ENCODE results near the gene GARNL3. TPM values are rescaled to one million over a fixed set of nuclear protein-coding genes. Genes with fewer than 3 reads are reported as not detected.

Gene GARNL3
- total RNA-seq, 1 donor from 2014 or later = 162 TPM

- no peaks in the 10 kb centered on the region for H3K36me3 ChIP-seq
- no peak overlapping the region for H3K4me3 ChIP-seq
- H3K27ac ChIP-seq = peak overlapping the region; percentile 38 to 74
- no peaks in the 10 kb centered on the region for H3K27me3 ChIP-seq
- TF ChIP-seq CTCF (IDR thresholded peaks at IDR 0.05) = no peak
- intact Hi-C loops (cut with DNase I) = no loop called here
- H3K4me1 ChIP-seq = peaks cover 0 to 17% of the 10 kb centered on the region in 2 donors
- no peaks in the 10 kb centered on the region for H3K9me3 ChIP-seq
- no peak for DNase-seq (ENCODE audit: low spot score in 2 of 2)
These were observed 14.7 kb upstream of the GARNL3 start for GRCh38 chr9:127249877-127250276.

- intact Hi-C loops (cut with DNase I) = no loop called here
- Histone ChIP-seq H3K4me1 (peaks cover 0 to 13% of the 10 kb centered on the region in 2 donors), H3K27me3 (no peaks in the 10 kb centered on the region), H3K9me3 (no peaks in the 10 kb centered on the region), H3K36me3 (no peaks in the 10 kb centered on the region), H3K27ac (peak overlapping the region; percentile 38 to 74), H3K4me3 (no peak overlapping the region)
- TF ChIP-seq CTCF (IDR thresholded peaks at IDR 0.05) = no peak
- no peak for DNase-seq (ENCODE audit: low spot score in 2 of 2)
These were observed 13.6 kb upstream of the GARNL3 start for GRCh38 chr9:127250896-127251391.

- no peaks in the 10 kb centered on the region for H3K36me3 ChIP-seq
- TF ChIP-seq CTCF (IDR thresholded peaks at IDR 0.05) = no peak
These were observed 11.9 kb upstream of the GARNL3 start for GRCh38 chr9:127252410-127253318.

GRCh38 chr9:127253446-127253845, 11.1 kb upstream of the GARNL3 start:
- Histone ChIP-seq H3K27ac (no peak overlapping the region), H3K4me1 (peaks cover 0 to 18% of the 10 kb centered on the region in 2 donors), H3K9me3 (no peaks in the 10 kb centered on the region), H3K36me3 (no peaks in the 10 kb centered on the region), H3K4me3 (no peak overlapping the region), H3K27me3 (no peaks in the 10 kb centered on the region)
- TF ChIP-seq CTCF (IDR thresholded peaks at IDR 0.05) = no peak
- DNase-seq (ENCODE audit: low spot score in 2 of 2) = no peak
- intact Hi-C loops (cut with DNase I) = no loop called here

More at GRCh38 chr9:127252410-127253318, 11.9 kb upstream of the GARNL3 start:
- Histone ChIP-seq H3K27ac (no peak overlapping the region), H3K9me3 (no peaks in the 10 kb centered on the region), H3K27me3 (no peaks in the 10 kb centered on the region), H3K4me1 (peaks cover 0 to 15% of the 10 kb centered on the region in 2 donors), H3K4me3 (no peak overlapping the region)
- DNase-seq (ENCODE audit: low spot score in 2 of 2) = no peak
- intact Hi-C loops (cut with DNase I) = no loop called here

- Histone ChIP-seq H3K4me3 (no peak overlapping the region), H3K4me1 (peaks cover 10 to 34% of the 10 kb centered on the region in 2 donors), H3K36me3 (no peaks in the 10 kb centered on the region), H3K27ac (no peak overlapping the region), H3K27me3 (no peaks in the 10 kb centered on the region), H3K9me3 (no peaks in the 10 kb centered on the region)
- no peak for TF ChIP-seq CTCF (IDR thresholded peaks at IDR 0.05)
- no peak for DNase-seq (ENCODE audit: low spot score in 2 of 2)
- intact Hi-C loops (cut with DNase I) = loop anchor here (5.0 kb wide), 1 partner anchor 52 kb away; no protein-coding TSS in a partner anchor
These were observed 8.9 kb upstream of the GARNL3 start for GRCh38 chr9:127255692-127256091.
